Fibroblast of villous mesenchyme (primary cell): ENCODE measurements around the gene SLC2A9. TPM values are rescaled to one million over a fixed set of nuclear protein-coding genes. Genes with fewer than 3 reads are reported as not detected.
"Not testable (repeated sequence)": the region's sequence is repeated elsewhere in the genome, so short reads cannot be mapped to it uniquely, and the experiment has no call there.

Source experiments
- DNase-seq: peaks from one replicate; pipeline ENCODE4 v3.0.0-alpha.2; 2010; ENCODE audit warnings: low read depth
- H3K4me3 ChIP-seq: 2 replicates; pipeline ENCODE4 v1.5.1; 2011; ENCODE audit warnings: low read depth, mild to moderate bottlenecking, low read length
- CTCF ChIP-seq: IDR thresholded peaks from 2 replicates; pipeline ENCODE4 v1.5.1; 2012; ENCODE audit warnings: low read depth, mild to moderate bottlenecking, low read length; ENCODE audit not compliant: insufficient read depth
- total RNA-seq: library from RNA; depleted of rRNA; stranded (reverse); fragments of >200 nt; gene quantifications from 2 replicates; pipeline ENCODE4 v1.2.3, GENCODE V29; 2012

The SLC2A9 gene
- total RNA-seq, 1 donor, result 0.43 TPM

DNA sequence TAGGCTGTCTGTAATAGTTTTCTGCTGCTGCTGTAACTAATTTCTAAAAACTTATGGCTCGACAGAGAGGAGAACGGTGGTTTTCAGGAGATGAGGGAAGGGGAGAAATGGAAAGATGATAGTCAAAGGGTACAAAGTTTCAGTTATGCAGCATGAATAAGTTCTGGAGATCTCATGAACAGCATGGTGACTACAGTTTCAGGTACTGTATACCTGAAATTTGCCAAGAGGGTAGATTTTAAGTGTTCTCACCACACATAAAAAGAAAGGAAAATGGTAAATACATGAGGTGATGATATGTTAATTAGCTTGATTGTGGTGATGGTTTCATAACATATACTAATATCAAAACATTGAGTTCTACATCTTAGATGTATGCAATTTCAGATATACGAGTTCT, 205.0 kb downstream of the SLC2A9 start:
- no peak overlapping the region for H3K4me3 ChIP-seq
- DNase-seq, result no peak
- no peak for TF ChIP-seq CTCF

DNA sequence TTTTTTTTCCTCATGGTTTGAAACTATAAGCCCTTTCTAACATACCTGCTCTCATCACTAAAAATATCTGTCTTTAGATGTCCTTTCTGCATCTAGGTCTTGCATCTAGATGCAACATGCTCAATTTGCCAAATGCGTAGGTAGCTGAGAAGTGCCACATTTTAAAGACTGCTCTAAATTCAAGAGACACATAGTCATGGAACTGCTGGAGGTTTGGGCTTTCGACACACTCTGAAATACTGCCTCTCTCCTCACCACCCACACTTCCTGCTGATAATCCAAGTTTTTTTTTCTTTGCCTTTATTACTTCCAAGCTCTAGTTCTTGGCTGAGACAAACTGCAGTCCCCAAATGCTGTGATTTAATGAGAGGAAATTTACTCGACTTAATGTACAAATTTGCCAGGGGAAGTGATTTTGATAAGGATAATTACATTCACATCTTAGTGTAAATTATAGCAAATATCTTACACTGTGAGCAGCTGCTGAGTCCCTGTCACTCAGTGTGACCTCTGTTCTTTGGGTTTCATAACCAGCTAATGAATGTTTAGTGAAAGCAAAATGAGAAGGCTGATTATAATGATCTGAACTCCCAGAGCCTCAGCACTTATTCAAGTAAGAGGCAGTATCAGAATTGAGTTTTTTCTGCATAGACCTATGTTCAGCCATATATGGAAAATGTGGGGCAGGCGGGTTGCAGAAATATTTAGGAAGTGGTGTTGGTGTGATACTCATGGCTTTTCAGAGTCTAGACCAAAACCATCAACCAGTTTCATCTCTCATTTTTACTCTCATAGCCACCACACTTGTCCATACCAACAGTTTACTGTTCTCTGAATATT, 208.6 kb downstream of the SLC2A9 start:
- DNase-seq, result no peak
- no peak for TF ChIP-seq CTCF

DNA sequence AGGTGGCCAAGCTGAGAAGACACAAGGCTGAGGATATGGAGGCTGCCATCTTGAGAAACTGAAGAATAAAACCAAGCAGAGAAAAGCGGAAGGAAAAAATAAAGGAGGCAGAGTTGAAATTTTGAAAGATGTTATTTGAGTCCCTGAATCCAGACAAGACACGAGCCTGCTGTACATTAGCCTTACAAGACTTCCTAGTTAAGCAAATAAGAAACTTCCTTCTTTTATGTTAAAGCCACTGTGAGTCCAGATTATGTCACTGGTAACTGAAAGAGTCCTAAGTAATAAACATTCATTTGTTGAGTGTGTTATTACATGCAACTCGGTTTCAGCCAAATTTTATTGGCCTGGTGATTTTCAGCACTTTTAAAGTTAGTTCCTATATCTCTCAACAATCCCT, 209.5 kb downstream of the SLC2A9 start:
- no peak for TF ChIP-seq CTCF
- no peak overlapping the region for H3K4me3 ChIP-seq
- DNase-seq, result no peak

More for the DNA sequence above, 208.6 kb downstream of the SLC2A9 start:
- H3K4me3 ChIP-seq, result no peak overlapping the region

DNA sequence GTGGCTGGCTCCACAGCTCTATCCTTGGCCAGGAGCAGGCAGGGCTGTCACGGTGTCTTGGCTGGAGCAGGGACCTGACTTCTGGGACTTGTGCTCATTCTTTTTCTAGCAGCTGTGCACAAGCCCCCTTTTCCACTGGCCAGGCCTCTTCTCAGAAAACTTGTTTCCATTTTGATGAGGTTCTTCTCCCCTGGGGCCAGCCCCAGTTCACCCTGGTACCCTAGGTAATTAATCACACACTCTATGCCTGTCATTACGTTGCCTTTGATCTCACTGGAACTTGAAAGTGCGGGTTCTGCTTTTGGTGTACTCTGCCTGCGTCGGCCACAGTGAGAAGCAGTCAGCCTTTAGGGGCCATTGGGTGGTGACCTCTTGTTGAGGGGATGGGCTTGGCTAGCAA, 213.2 kb downstream of the SLC2A9 start:
- DNase-seq, result no peak
- no peak overlapping the region for H3K4me3 ChIP-seq
- no peak for TF ChIP-seq CTCF

DNA sequence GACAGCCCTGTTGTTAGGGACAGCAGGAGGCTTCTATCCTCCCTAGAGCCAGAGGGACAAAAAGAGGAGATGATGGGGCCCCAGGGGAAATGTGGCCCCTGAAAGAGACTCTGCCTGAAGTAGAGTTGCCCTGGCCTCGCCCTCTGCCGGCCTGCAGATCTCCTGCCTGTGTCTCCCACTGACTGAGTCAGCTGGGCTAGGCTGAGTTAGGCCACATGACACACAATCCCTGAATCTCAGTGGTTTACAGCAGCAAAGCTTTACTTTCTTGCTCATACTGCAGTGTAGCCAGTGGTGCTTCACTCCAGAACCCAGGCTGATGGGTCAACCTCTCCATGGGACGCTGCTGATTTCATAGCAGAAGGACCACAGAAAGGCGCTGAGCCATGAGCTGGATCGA, 216.4 kb downstream of the SLC2A9 start:
- no peak for DNase-seq
- no peak overlapping the region for H3K4me3 ChIP-seq
- TF ChIP-seq CTCF, result no peak

DNA sequence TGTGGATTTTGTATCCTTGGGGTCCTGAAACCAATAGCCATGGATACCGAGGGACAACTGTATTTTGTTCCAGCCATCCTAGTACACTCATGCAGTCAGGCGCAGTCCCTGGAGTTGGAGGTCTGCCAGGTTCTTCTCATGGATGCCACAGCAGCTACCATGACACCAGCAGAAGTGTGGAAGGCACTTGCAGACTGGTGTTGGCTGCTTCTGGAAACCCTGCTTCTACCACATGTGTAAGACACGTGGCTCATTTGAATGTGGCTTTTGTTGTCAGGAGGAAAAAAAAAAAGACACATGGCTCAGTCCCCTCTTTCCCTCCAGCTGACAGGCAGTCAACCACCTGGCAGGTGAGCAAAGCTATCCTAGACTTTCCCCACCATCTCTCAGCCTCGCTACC, 220.4 kb downstream of the SLC2A9 start:
- DNase-seq, result no peak
- no peak for TF ChIP-seq CTCF
- no peak overlapping the region for H3K4me3 ChIP-seq

GRCh38 chr4:9796641-9797040, 224.7 kb downstream of the SLC2A9 start:
- DNase-seq, H3K4me3 ChIP-seq: not testable (repeated sequence)
